ENCODE results near the gene CCDC116.
"Not testable (repeated sequence)": the region's sequence is repeated elsewhere in the genome, so short reads cannot be mapped to it uniquely, and the experiment has no call there.

Gene CCDC116

GRCh38 chr22:21652547-21653545 lies 20.3 kb downstream of the CCDC116 start:
- DNase-seq: no peak

- DNase-seq: no peak
Observed at GRCh38 chr22:21657020-21657359, 24.4 kb downstream of the CCDC116 start.

- DNase-seq: peak in 4 of 14 donors; percentile 4 to 45 (median 18)
Observed at GRCh38 chr22:21657360-21658032, 24.9 kb downstream of the CCDC116 start.

GRCh38 chr22:21659864-21660525 lies 27.4 kb downstream of the CCDC116 start:
- no peak for DNase-seq

- no peak for DNase-seq
Observed at GRCh38 chr22:21660904-21661303, 28.3 kb downstream of the CCDC116 start.

- DNase-seq: no peak
Observed at GRCh38 chr22:21661991-21662390, 29.4 kb downstream of the CCDC116 start.

- DNase-seq: no peak
Observed at GRCh38 chr22:21663738-21664137, 31.2 kb downstream of the CCDC116 start.

- DNase-seq: no peak
Observed at GRCh38 chr22:21665047-21665851, 32.7 kb downstream of the CCDC116 start.

- DNase-seq: no peak
Observed at GRCh38 chr22:21666786-21667185, 34.2 kb downstream of the CCDC116 start.

- no peak for DNase-seq
Observed at GRCh38 chr22:21669026-21669425, 36.5 kb downstream of the CCDC116 start.

- no peak for DNase-seq
Observed at GRCh38 chr22:21672107-21672629, 39.6 kb downstream of the CCDC116 start.

GRCh38 chr22:21673534-21674321 lies 41.2 kb downstream of the CCDC116 start:
- DNase-seq: no peak

- no peak for DNase-seq
Observed at GRCh38 chr22:21674638-21675245, 42.2 kb downstream of the CCDC116 start.

- no peak for DNase-seq
Observed at GRCh38 chr22:21677606-21678443, 45.3 kb downstream of the CCDC116 start.

GRCh38 chr22:21678842-21679241 lies 46.3 kb downstream of the CCDC116 start:
- not testable (repeated sequence) for DNase-seq

- DNase-seq: no peak
Observed at GRCh38 chr22:21679383-21679782, 46.8 kb downstream of the CCDC116 start.

- no peak for DNase-seq
Observed at GRCh38 chr22:21680830-21681565, 48.4 kb downstream of the CCDC116 start.

GRCh38 chr22:21681566-21682370 lies 49.2 kb downstream of the CCDC116 start:
- no peak for DNase-seq
